Nucleus accumbens (tissue), 56 donors: ENCODE data around the gene CMTM1.
"Not testable (repeated sequence)": the region's sequence is repeated elsewhere in the genome, so short reads cannot be mapped to it uniquely, and the experiment has no call there.

ENCODE experiments used
- DNase-seq, 56 donors: peaks; one replicate each; lab custom pipeline; 2025; lab: John Stamatoyannopoulos, UW

CMTM1 gene

GRCh38 chr16:66587881-66588600 lies 21.8 kb downstream of the CMTM1 start:
- peak in 2 of 56 donors; percentile 15 to 21 for DNase-seq

- peak in 13 of 56 donors; percentile 9 to 48 (median 17) for DNase-seq
These were observed 22.9 kb downstream of the CMTM1 start for GRCh38 chr16:66588981-66589713.

- no peak for DNase-seq
These were observed 24.1 kb downstream of the CMTM1 start for GRCh38 chr16:66590322-66590721.

GRCh38 chr16:66591018-66591417 lies 24.8 kb downstream of the CMTM1 start:
- DNase-seq, result no peak

GRCh38 chr16:66592241-66592640 lies 26.0 kb downstream of the CMTM1 start:
- no peak for DNase-seq

- DNase-seq, result no peak
These were observed 26.6 kb downstream of the CMTM1 start for GRCh38 chr16:66592814-66593213.

GRCh38 chr16:66594739-66595138 lies 28.5 kb downstream of the CMTM1 start:
- DNase-seq, result no peak

GRCh38 chr16:66596559-66596958 lies 30.3 kb downstream of the CMTM1 start:
- DNase-seq, result not testable (repeated sequence)

- DNase-seq, result no peak
These were observed 31.0 kb downstream of the CMTM1 start for GRCh38 chr16:66596986-66597848.

GRCh38 chr16:66598111-66598510 lies 31.9 kb downstream of the CMTM1 start:
- DNase-seq, result no peak

GRCh38 chr16:66599726-66600125 lies 33.5 kb downstream of the CMTM1 start:
- DNase-seq, result no peak

- DNase-seq, result no peak
These were observed 34.2 kb downstream of the CMTM1 start for GRCh38 chr16:66600477-66600876.

GRCh38 chr16:66601471-66601870 lies 35.2 kb downstream of the CMTM1 start:
- DNase-seq, result no peak

GRCh38 chr16:66603537-66604375 lies 37.5 kb downstream of the CMTM1 start:
- peak in 18 of 56 donors; percentile 14 to 55 (median 29) for DNase-seq

- DNase-seq, result peak in 19 of 56 donors; percentile 18 to 73 (median 43)
These were observed 38.3 kb downstream of the CMTM1 start, which contains the start of gene CMTM3 for GRCh38 chr16:66604376-66605176. CMTM3 (plus strand) TSS chr16:66604704; CDS start chr16:66604806, 102 bp downstream.

- peak in 9 of 56 donors; percentile 8 to 73 (median 21) for DNase-seq
These were observed 39.1 kb downstream of the CMTM1 start for GRCh38 chr16:66605177-66605978.

- peak in 4 of 56 donors; percentile 10 to 16 (median 13) for DNase-seq
These were observed 39.9 kb downstream of the CMTM1 start for GRCh38 chr16:66605979-66606751.
